CD4-positive, alpha-beta memory T cell (primary cell): ENCODE results near the gene MFAP5. TPM values are rescaled to one million over a fixed set of nuclear protein-coding genes. Genes with fewer than 3 reads are reported as not detected.

Experiments used
- CTCF ChIA-PET: fragments of 350-600 bp; sonication (Branson Sonifier 250); formaldehyde crosslinking; loops from one replicate; lab custom pipeline; 2021; ENCODE audit warnings: inconsistent platforms; ENCODE audit not compliant: partially characterized antibody; lab: Charles Lee
- POLR2A ChIA-PET: fragments of 350-600 bp; sonication (Branson Sonifier 250); formaldehyde crosslinking; loops from one replicate; lab custom pipeline; 2021; ENCODE audit not compliant: partially characterized antibody; lab: Charles Lee
- DNase-seq, 5 donors: peaks; one replicate each; pipeline versions ENCODE4 v3.0.0 to v3.0.0-alpha.2; 2020 to 2022; ENCODE audit warnings: mixed read lengths in 1 of 5
- H3K27ac ChIP-seq: one replicate; pipeline ENCODE4 v1.7.0; 2013; ENCODE audit warnings: low read depth, low read length
- H3K27me3 ChIP-seq: 2 replicates; pipeline ENCODE4 v1.7.0; 2013; ENCODE audit warnings: mild to moderate bottlenecking, low read length, moderate library complexity; ENCODE audit not compliant: insufficient read depth
- H3K36me3 ChIP-seq: 2 replicates; pipeline ENCODE4 v1.7.0; 2013; ENCODE audit warnings: mild to moderate bottlenecking, low read length, moderate library complexity; ENCODE audit not compliant: insufficient read depth
- H3K4me1 ChIP-seq: 2 replicates; pipeline ENCODE4 v1.7.0; 2013; ENCODE audit warnings: mild to moderate bottlenecking, low read length, moderate library complexity; ENCODE audit not compliant: insufficient read depth
- H3K4me3 ChIP-seq, 2 donors: one replicate each; pipeline ENCODE4 v1.7.0; 2013; ENCODE audit warnings: low read length in 2 of 2, mild to moderate bottlenecking in 1 of 2
- H3K9me3 ChIP-seq, 2 donors: one replicate each; pipeline ENCODE4 v1.7.0; 2013; ENCODE audit warnings: low read length in 2 of 2, control low read depth in 1 of 2; ENCODE audit not compliant: control insufficient read depth in 1 of 2
- H3K27ac Mint-ChIP-seq, 7 donors: one replicate each; pipeline ENCODE4 v1.8.0; 2020 to 2021; ENCODE audit warnings: mixed read lengths in 7 of 7, mild to moderate bottlenecking in 6 of 7, inconsistent platforms in 3 of 7, moderate library complexity in 3 of 7
- H3K27me3 Mint-ChIP-seq, 2 donors: one replicate each; pipeline ENCODE4 v1.8.0; 2020 to 2021; ENCODE audit warnings: mixed read lengths in 2 of 2
- H3K36me3 Mint-ChIP-seq, 2 donors: one replicate each; pipeline ENCODE4 v1.8.0; 2020 to 2021; ENCODE audit warnings: mixed read lengths in 2 of 2, inconsistent platforms in 1 of 2, mild to moderate bottlenecking in 1 of 2
- H3K4me1 Mint-ChIP-seq, 4 donors: one replicate each; pipeline ENCODE4 v1.8.0; 2020 to 2021; ENCODE audit warnings: mixed read lengths in 4 of 4, mild to moderate bottlenecking in 1 of 4
- H3K4me3 Mint-ChIP-seq, 8 donors: one replicate each; pipeline ENCODE4 v1.8.0; 2020 to 2021; ENCODE audit warnings: mixed read lengths in 8 of 8, mild to moderate bottlenecking in 7 of 8, moderate library complexity in 6 of 8, inconsistent platforms in 3 of 8
- H3K9me3 Mint-ChIP-seq, 8 donors: one replicate each; pipeline ENCODE4 v1.8.0; 2020 to 2021; ENCODE audit warnings: mixed read lengths in 8 of 8, mild to moderate bottlenecking in 5 of 8, inconsistent platforms in 3 of 8, moderate library complexity in 1 of 8
- intact Hi-C: fragments of 100-400 bp; cut with micrococcal nuclease; formaldehyde crosslinking; loops from one replicate; pipeline ENCODE4 v1.15.1; 2023
- polyA plus RNA-seq, 2 donors: library from polyadenylated mRNA; unstranded; fragments of 300-500 nt; fragmentation: Illumina TruSeq; gene quantifications; one replicate each; pipeline ENCODE4 v1.2.3, GENCODE V29; 2021
- total RNA-seq, 2 experiments: library from RNA; stranded (reverse); gene quantifications; one replicate each; pipeline ENCODE4 v1.2.3, GENCODE V29; 2021

Gene MFAP5
- total and polyA plus RNA-seq, 4 experiments from 2014 or later: not detected

GRCh38 chr12:8677362-8677761, 14.7 kb upstream of the MFAP5 start:
- intact Hi-C loops: no loop called here
- Mint-ChIP-seq H3K27me3 (peaks cover 5 to 8% of the 10 kb centered on the region in 2 donors), H3K27ac (peak overlapping the region in 1 of 7 donors; percentile 9), H3K4me3 (no peak overlapping the region), H3K36me3 (no peaks in the 10 kb centered on the region), H3K4me1 (peaks cover 10 to 16% (median 12%) of the 10 kb centered on the region in 4 donors), H3K9me3 (no peaks in the 10 kb centered on the region)
- no peak for DNase-seq
- ChIA-PET CTCF (interaction anchor here (1.1 to 4.8 kb wide), 10 partner anchors 9 to 372 kb away, joined by 3 to 45 read pairs (median 9); partner anchors contain the start of gene M6PR), POLR2A (interaction anchor here (0.8 to 1.2 kb wide), 2 partner anchors 33 to 272 kb away, joined by 3 read pairs; partner anchors contain the start of gene M6PR)
- peaks cover 9% of the 10 kb centered on the region for H3K4me1 ChIP-seq
- H3K27me3 ChIP-seq: no peaks in the 10 kb centered on the region
- H3K36me3 ChIP-seq: no peaks in the 10 kb centered on the region
- H3K4me3 ChIP-seq: no peak overlapping the region
- no peaks in the 10 kb centered on the region for H3K9me3 ChIP-seq
- H3K27ac ChIP-seq: no peak overlapping the region

- Histone ChIP-seq H3K27ac (no peak overlapping the region), H3K27me3 (no peaks in the 10 kb centered on the region), H3K4me3 (no peak overlapping the region), H3K9me3 (no peaks in the 10 kb centered on the region), H3K4me1 (peaks cover 9% of the 10 kb centered on the region), H3K36me3 (no peaks in the 10 kb centered on the region)
- ChIA-PET CTCF (interaction anchor here (0.8 to 4.8 kb wide), 11 partner anchors 10 to 373 kb away, joined by 3 to 45 read pairs (median 4); partner anchors contain the start of gene M6PR), POLR2A (interaction anchor here (0.8 to 1.2 kb wide), 2 partner anchors 32 to 273 kb away, joined by 3 read pairs; partner anchors contain the start of gene M6PR)
- Mint-ChIP-seq H3K4me3 (no peak overlapping the region), H3K4me1 (peaks cover 8 to 14% (median 10%) of the 10 kb centered on the region in 4 donors), H3K36me3 (no peaks in the 10 kb centered on the region), H3K27ac (no peak overlapping the region), H3K9me3 (no peaks in the 10 kb centered on the region), H3K27me3 (peaks cover 3 to 5% of the 10 kb centered on the region in 2 donors)
- intact Hi-C loops: no loop called here
- no peak for DNase-seq
Observed at GRCh38 chr12:8676651-8677050, 14.0 kb upstream of the MFAP5 start.

GRCh38 chr12:8675591-8676036, 13.0 kb upstream of the MFAP5 start:
- ChIA-PET CTCF (interaction anchor here (0.8 to 4.8 kb wide), 6 partner anchors 18 to 374 kb away, joined by 4 to 45 read pairs (median 22); no protein-coding TSS in a partner anchor), POLR2A (no interaction called here)
- Histone ChIP-seq H3K9me3 (no peaks in the 10 kb centered on the region), H3K4me1 (peaks cover 9% of the 10 kb centered on the region), H3K4me3 (no peak overlapping the region), H3K27ac (no peak overlapping the region), H3K36me3 (no peaks in the 10 kb centered on the region), H3K27me3 (no peaks in the 10 kb centered on the region)
- H3K9me3 Mint-ChIP-seq: no peaks in the 10 kb centered on the region
- peaks cover 2 to 3% of the 10 kb centered on the region in 2 donors for H3K27me3 Mint-ChIP-seq
- peak overlapping the region in 5 of 7 donors; percentile 29 to 72 (median 43) for H3K27ac Mint-ChIP-seq
- H3K4me3 Mint-ChIP-seq: peak overlapping the region in 2 of 8 donors; percentile 3 to 6
- H3K4me1 Mint-ChIP-seq: peaks cover 7 to 14% (median 10%) of the 10 kb centered on the region in 4 donors
- intact Hi-C loops: no loop called here
- DNase-seq: no peak
- no peaks in the 10 kb centered on the region for H3K36me3 Mint-ChIP-seq

- no peaks in the 10 kb centered on the region for H3K27me3 ChIP-seq
- no peaks in the 10 kb centered on the region for H3K36me3 ChIP-seq
- CTCF ChIA-PET: no interaction called here
- Mint-ChIP-seq H3K27ac (no peak overlapping the region), H3K4me1 (peaks cover 7 to 13% (median 9%) of the 10 kb centered on the region in 4 donors), H3K4me3 (no peak overlapping the region), H3K9me3 (no peaks in the 10 kb centered on the region), H3K36me3 (no peaks in the 10 kb centered on the region), H3K27me3 (peaks cover 0 to 5% of the 10 kb centered on the region in 2 donors)
- H3K27ac ChIP-seq: no peak overlapping the region
- no peaks in the 10 kb centered on the region for H3K9me3 ChIP-seq
- no peak overlapping the region for H3K4me3 ChIP-seq
- no peak for DNase-seq
- POLR2A ChIA-PET: no interaction called here
- intact Hi-C loops: no loop called here
- peaks cover 9% of the 10 kb centered on the region for H3K4me1 ChIP-seq
Observed at GRCh38 chr12:8672381-8672780, 9.8 kb upstream of the MFAP5 start.

- ChIA-PET CTCF (interaction anchor here (0.6 to 1.7 kb wide), 3 partner anchors 13 to 124 kb away, joined by 3 to 4 read pairs (median 3); no protein-coding TSS in a partner anchor), POLR2A (no interaction called here)
- Histone ChIP-seq H3K27me3 (no peaks in the 10 kb centered on the region), H3K4me3 (no peak overlapping the region), H3K27ac (no peak overlapping the region), H3K36me3 (no peaks in the 10 kb centered on the region), H3K9me3 (no peaks in the 10 kb centered on the region), H3K4me1 (no peaks in the 10 kb centered on the region)
- intact Hi-C loops: no loop called here
- H3K4me1 Mint-ChIP-seq: no peaks in the 10 kb centered on the region
- peaks cover 0 to 2% (median 0%) of the 10 kb centered on the region in 8 donors for H3K9me3 Mint-ChIP-seq
- no peak overlapping the region for H3K4me3 Mint-ChIP-seq
- no peaks in the 10 kb centered on the region for H3K36me3 Mint-ChIP-seq
- peaks cover 5 to 7% of the 10 kb centered on the region in 2 donors for H3K27me3 Mint-ChIP-seq
- no peak for DNase-seq
- no peak overlapping the region for H3K27ac Mint-ChIP-seq
Observed at GRCh38 chr12:8668441-8668840, 5.8 kb upstream of the MFAP5 start.

GRCh38 chr12:8667270-8667669, 4.6 kb upstream of the MFAP5 start:
- intact Hi-C loops: no loop called here
- H3K36me3 Mint-ChIP-seq: no peaks in the 10 kb centered on the region
- Histone ChIP-seq H3K27ac (no peak overlapping the region), H3K9me3 (no peaks in the 10 kb centered on the region), H3K4me3 (no peak overlapping the region), H3K4me1 (no peaks in the 10 kb centered on the region), H3K27me3 (no peaks in the 10 kb centered on the region), H3K36me3 (no peaks in the 10 kb centered on the region)
- CTCF ChIA-PET: interaction anchor here (1.1 to 2.7 kb wide), 2 partner anchors 10 to 223 kb away, joined by 5 to 9 read pairs; no protein-coding TSS in a partner anchor
- H3K4me3 Mint-ChIP-seq: no peak overlapping the region
- DNase-seq: no peak
- H3K27ac Mint-ChIP-seq: no peak overlapping the region
- H3K9me3 Mint-ChIP-seq: peaks cover 0 to 2% (median 0%) of the 10 kb centered on the region in 8 donors
- H3K4me1 Mint-ChIP-seq: no peaks in the 10 kb centered on the region
- peaks cover 5 to 7% of the 10 kb centered on the region in 2 donors for H3K27me3 Mint-ChIP-seq
- POLR2A ChIA-PET: no interaction called here

- DNase-seq: no peak
- ChIA-PET CTCF (interaction anchor here (0.5 to 2.7 kb wide), 5 partner anchors 8 to 121 kb away, joined by 3 to 9 read pairs (median 4); no protein-coding TSS in a partner anchor), POLR2A (interaction anchor here (0.5 kb wide), 1 partner anchor 9 kb away, joined by 3 read pairs; no protein-coding TSS in a partner anchor)
- no peaks in the 10 kb centered on the region for H3K27me3 ChIP-seq
- H3K27me3 Mint-ChIP-seq: peaks cover 5 to 7% of the 10 kb centered on the region in 2 donors
- H3K36me3 Mint-ChIP-seq: no peaks in the 10 kb centered on the region
- H3K27ac ChIP-seq: no peak overlapping the region
- no peak overlapping the region for H3K4me3 Mint-ChIP-seq
- H3K9me3 Mint-ChIP-seq: peaks cover 0 to 2% (median 0%) of the 10 kb centered on the region in 8 donors
- no peaks in the 10 kb centered on the region for H3K4me1 ChIP-seq
- no peaks in the 10 kb centered on the region for H3K36me3 ChIP-seq
- H3K4me1 Mint-ChIP-seq: no peaks in the 10 kb centered on the region
- no peak overlapping the region for H3K4me3 ChIP-seq
- intact Hi-C loops: no loop called here
- no peaks in the 10 kb centered on the region for H3K9me3 ChIP-seq
- H3K27ac Mint-ChIP-seq: peak overlapping the region in 1 of 7 donors; percentile 22
Observed at GRCh38 chr12:8665759-8666158, 3.1 kb upstream of the MFAP5 start.
